ENCODE data around the gene CD300LG.

DNA sequence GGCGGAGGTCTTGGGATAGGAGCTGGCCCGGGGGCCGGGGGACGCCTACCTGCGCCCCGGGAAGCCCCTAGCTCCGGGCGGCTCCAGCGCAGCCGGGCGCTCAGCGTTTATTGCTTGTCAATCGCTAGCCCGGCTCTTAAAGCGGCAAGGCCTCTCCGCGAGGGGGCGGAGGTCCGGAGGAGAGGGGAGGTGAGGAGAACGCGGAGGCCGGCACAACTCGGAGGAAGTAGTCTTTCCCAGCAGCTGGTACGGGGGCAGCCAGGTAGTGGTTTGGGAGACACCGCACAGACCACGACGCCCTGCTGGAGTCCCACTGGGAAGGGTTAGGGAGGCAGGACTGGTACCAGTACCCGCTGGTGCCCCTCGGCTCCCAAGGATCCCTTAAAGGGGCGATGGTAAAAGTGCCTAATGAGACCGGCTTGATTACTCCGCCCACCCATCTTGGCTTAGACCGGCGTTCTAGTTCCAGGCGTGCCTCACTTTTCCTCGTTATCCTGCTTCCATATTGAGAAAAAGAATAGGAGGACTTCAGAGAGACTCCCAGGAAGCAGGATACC is 60.5 kb downstream of the CD300LG start, which contains the start of gene MPP2:
- TF ChIP-seq GATA1 (IDR thresholded peaks at IDR 0.05; ENCODE audit: low read depth, low read length): no peak
- no peak for TF ChIP-seq POLR2A (IDR thresholded peaks at IDR 0.05; ENCODE audit: low read length)
